Measurements from ENCODE around the gene IRS1.

IRS1 gene

DNA sequence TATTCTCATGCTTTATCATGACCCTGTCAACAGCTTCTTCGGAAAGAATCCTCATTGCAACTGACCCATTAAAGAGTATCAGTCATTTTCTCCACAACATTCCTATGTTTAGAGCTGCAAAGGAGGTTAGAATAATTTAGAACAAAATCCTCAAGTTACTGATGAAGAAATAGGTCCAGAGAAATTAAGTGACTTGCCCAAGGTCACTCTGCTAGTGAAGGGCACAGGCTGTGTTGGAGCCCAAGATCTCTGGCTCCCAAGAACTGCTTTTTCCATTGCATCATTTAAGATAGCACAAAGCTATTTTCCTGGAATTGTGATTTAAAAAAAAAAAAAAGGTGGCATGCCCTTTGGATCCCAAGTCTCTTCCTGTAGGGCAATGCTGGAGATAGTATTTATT is 9.6 kb downstream of the IRS1 start:
- no peak for DNase-seq (ENCODE audit: low read depth in 3 of 3)

DNA sequence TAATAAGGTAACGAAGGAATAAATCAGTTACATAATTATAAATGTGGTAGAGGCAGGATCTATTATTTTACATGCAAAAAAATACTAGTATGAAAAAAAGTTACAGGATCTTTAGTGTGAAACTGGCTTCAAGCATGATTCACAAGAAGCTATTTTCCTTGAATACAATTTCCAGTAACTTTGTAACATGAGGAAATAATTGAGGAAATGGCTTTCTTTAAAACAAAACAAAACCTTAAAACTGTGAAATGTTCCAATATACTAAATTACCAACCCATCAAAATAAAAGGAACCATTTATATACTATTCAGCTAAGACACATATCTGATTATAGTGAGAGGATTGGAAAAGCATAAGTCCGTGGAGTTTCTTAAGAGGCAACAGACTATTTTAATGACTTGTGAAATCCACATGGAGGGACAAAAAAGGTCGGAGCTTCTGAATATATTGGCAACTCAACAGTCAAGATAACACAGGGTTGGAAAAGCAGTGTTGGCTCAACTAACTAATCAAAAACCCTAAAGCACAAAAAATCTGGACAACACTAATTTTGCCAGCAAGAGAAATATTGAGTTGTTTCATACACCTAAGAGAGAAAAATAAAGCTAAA is 10.6 kb downstream of the IRS1 start:
- DNase-seq (ENCODE audit: low read depth in 3 of 3) = no peak

DNA sequence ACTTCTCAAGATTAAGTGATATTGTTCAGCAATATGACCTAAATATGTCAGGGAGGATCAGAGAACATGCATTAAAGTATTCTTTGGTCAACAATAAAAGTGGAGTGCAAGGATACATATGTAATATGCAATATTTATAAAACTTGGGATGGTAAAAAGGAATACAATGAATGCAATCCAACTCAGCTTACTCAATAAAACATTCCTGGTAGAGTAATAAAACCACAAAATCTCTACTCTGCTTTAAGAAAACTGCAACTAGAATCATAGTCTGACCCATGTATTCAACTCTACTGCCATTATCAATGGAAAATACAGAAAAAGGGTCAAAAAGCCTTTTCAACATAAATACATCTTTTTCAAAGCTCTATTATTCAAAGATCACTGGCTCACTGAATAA is 11.6 kb downstream of the IRS1 start:
- DNase-seq (ENCODE audit: low read depth in 3 of 3) = no peak

DNA sequence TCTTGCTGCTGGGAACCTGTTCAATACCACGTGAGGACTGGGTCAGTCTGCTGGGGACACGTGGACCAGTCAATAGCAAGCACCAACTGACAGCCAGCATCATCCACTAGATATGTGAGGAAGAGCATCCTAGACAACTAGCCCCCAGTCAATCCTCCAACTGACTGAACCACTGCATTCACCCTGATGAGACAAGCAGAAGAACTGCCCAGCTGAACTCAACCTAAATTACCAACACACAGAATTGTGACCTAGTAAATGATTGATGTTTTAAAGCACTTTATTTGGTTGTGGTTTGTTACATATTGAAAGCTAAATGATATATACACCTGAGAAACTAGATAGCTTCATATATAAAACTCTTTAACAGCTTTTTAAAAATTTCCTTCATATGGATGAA is 15.7 kb downstream of the IRS1 start:
- no peak for DNase-seq (ENCODE audit: low read depth in 3 of 3)

DNA sequence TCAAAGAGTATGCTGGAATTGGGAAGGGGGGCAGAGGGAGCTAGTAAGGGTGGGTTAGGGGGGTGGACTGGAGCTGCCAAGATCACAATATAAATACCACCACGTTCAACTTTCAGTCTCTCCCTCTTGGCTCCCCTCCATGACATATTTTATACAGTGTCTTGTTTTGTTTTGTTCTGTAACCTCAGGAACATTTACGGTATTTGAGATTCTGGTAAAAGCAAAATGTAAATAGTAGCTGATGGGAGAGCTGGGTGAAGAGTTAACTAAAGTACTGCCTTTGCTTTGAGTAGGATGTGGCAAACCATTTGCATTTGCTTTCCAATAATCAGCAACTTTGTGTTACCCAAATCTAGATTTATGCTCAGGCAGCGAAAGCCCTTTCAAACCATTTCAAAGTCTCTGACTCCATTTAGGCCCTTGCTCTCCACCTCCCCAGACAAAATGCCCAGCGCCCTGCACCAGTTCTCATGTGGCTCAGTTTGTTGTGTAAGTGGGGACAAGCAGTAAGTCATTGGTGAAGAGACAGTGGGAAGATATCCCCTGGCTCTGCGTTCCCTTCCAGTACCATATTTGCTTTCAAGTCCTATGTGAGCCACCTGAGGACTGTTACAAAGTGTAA is 17.4 kb downstream of the IRS1 start:
- no peak for DNase-seq (ENCODE audit: low read depth in 3 of 3)

DNA sequence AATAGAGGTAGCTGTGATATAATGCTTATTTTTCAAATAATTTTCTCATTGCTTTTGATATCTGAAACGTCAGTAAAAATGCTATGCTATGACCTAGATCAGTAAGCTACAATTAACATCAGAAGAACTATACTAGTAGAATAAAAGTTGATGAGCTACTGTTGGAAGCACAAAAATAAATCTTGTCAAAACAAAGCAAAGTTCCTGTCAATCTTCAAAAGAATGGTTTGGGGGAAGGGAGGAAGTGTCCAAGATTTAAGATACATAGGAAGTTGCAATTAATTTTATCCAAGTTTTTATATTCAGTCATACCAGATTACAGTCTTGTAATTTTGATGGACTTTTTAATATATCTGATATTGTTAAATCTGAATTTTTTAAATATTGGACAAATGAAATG is 19.2 kb downstream of the IRS1 start:
- DNase-seq (ENCODE audit: low read depth in 3 of 3) = no peak

DNA sequence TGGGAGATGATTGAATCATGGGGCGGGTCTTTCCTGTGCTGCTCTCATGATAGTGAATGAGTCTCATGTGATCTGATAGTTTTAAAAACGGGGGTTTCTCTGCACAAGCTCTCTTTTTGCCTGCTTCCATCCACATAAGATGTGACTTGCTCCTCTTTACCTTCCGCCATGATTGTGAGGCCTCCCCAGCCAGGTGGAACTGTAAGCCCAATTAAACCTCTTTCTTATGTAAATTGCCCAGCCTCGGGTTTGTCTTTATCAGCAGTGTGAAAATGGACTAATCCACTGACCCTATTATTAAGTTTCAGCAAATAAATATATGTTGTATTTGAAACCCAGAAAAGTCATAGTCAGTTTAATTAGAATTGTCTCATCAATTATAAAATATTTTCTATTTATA is 22.0 kb downstream of the IRS1 start:
- DNase-seq (ENCODE audit: low read depth in 3 of 3) = no peak

DNA sequence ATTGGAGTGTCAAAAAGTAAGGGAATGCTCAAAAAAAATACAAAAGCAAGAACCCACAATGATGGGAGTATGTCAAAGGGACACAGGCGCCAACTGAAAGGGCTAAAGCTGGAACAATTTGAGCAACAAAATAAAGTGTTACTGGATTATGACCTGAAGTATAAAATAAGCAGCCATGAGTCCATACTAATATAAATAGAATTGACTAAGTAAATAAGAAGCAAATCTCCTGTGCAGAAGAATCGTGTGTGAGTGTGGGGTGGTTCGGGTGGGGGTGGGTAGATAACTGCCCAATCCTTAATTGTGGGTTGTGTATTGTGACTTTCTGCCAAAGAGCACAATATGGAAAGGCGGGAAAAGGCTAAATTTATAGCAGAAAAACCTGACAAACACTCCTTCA is 23.5 kb downstream of the IRS1 start:
- DNase-seq (ENCODE audit: low read depth in 3 of 3) = no peak

DNA sequence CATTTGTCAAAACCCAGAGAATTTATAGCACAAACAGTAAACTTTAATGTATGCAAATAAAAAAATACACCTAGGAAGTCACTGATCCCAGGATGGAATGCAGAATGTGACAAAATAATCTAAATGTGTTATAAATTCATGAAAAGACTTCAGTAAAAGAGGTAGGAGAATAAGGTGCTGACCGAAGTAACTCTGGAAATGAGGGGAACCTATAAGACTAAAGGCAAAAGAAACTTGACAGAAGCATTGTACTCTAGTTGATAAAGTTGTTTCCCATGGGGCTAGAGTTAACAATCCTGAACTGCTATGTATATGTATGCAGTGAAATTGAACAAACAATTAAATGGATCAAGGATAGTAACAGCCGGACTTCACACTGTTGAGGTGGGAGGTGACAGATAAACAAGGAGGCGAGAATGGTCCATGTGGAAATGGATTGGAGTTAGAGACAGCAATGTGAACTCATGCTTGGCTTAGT is 24.5 kb downstream of the IRS1 start:
- no peak for DNase-seq (ENCODE audit: low read depth in 3 of 3)

DNA sequence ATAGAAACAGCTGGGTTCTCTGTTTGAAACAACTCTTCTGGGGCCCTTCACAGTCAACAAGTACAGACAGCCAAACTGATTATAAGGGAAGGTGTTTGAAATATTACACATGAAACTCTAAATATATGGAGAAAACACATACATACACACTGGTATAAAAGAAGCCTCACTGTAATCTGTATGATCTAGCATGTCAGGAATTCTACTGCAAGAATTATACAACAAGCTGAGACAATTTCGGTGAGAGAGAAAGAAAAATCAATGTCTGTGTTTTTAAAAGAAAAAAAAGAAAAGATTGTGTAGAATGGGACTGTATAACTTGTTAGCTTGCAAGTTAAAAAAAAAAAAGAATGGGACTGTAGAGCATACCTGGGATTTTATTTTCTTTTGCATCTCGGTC is 26.3 kb downstream of the IRS1 start:
- DNase-seq (ENCODE audit: low read depth in 3 of 3) = no peak

DNA sequence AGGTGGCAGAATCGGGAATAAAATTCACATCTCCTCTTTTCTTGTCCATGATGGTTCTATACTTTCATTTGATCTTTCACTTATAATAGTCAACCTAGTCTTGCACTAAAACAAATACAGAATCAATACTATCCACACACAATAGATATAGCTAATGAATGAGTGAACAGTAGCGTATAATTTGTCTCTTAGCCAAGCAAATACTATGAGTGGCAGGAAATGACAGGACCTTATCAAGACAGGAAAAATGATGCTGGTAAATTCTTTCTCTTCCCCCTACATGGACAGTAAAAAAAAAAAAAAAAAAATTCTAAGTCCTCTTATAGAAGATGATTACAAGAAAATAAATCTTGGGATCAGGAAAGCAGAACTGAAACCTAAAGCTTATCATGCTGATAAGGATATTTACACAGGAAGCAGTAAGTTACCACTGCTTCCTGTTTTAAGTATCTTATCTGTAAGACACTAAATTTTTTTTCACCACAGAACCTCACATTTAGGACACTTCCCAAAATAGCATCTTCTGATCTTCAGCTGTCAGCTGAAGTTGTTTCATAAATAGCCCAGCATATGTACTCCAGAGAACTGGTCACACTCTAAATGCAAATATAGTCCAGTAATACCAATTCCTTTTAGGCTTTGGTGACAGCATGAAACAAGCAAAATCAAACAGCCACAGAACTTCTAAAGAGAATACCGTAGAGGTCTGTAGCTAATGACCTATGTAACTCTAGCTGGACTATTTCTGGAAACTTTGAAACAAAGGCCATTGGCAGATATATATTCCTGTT is 27.0 kb downstream of the IRS1 start:
- DNase-seq (ENCODE audit: low read depth in 3 of 3) = no peak

DNA sequence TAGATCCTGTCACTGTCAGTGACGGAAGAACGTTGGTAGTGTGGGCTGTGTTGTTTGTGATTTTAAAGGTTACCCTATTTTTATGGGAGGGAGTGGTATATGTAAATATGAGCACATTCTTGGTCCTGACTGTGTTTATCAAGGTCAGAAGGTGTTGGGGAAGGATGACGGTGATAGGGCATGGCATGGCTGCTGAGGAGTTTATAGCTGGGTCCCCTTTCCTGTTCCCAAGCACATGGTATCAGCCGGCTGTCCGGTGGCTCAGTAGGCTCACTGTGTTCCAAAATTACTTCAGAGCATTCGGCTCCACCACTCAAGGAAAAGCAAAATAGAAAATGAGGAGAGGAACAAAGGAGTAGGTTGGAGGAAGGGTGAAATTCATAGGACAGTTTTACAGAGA is 28.6 kb downstream of the IRS1 start:
- DNase-seq (ENCODE audit: low read depth in 3 of 3) = no peak

DNA sequence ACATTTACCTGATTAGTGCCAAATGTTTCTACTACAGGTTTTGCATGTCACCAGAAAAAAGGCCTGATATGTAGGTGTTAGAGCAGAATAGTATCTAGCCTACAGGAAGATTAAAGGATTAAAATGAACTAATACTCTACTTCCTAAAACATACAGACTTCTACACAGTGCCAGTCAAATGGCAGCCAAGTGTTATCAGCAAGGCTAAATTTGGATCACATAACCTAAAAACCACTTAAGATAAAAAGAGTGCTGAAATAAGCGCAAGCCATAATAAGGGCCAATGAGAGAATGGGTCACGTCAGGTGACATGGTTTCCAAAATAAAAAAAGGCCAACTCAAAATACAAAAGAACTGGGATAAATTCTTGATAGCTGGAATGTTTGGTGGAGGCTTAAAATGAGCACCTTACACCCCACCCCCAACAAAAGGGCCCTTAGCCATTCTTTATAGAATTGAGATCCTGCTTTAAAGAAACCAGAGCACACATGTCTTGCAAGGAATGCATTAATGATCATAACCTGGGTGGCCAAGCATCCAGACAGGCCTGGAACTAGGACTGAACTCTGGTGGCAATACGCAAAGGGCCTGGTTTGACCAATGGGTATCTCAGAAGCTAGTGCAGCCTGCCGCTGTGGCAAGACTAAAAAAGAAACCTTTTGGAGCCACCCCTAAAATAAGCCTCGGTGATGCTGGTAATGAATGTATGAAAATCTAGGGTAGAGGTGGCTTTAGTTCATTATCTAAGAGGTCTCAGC is 32.4 kb downstream of the IRS1 start:
- no peak for DNase-seq (ENCODE audit: low read depth in 3 of 3)

DNA sequence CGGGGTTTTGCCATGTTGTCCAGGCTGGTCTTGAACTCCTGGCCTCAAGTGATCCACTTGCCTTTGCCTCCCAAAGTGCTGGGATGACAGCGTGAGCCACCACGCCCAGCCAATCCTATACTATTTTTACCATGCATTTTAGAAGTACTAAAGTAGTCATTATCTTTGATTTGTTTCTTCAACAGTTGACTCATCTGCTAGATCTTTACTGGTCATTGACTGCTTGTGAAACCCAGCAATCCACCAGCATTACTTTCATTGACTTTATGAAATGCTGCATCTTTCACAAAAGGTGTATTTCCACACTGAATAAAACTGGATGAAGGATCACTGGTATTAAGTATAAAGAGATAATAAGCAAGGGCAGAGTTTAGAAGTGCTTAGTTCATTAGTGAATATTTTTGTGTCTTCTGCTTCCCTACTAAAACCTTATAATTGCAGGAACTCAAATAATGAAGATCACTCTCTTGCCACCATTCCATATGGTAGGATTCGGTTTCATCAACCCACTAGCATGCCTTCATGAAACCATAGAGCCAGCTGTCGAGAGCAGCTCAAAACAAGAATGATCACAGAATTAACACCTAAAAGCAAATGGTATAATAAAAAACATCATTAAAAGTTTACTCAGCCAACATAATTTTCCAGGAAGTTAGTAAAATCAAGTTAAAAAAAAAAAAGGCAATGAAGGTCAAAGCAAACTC is 33.1 kb downstream of the IRS1 start:
- DNase-seq (ENCODE audit: low read depth in 3 of 3) = no peak

DNA sequence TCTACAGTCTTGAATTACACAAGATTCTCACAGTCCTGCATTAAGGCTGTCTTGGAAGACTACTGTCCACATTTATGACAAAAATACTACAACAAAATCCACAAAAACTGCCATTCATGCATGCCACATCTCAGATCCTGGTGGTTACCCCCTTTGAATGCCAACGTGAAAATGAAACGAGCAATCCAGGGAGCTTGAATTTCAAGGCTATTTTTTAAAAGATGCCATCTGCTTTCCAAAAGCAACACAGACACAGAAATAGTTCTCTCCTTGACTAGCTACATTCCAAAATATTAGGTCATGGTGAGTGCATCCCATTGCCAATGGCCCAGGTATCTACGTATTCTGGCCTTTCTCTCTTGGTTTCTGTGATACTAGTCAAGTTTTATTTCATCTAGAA is 36.3 kb downstream of the IRS1 start:
- no peak for DNase-seq (ENCODE audit: low read depth in 3 of 3)

DNA sequence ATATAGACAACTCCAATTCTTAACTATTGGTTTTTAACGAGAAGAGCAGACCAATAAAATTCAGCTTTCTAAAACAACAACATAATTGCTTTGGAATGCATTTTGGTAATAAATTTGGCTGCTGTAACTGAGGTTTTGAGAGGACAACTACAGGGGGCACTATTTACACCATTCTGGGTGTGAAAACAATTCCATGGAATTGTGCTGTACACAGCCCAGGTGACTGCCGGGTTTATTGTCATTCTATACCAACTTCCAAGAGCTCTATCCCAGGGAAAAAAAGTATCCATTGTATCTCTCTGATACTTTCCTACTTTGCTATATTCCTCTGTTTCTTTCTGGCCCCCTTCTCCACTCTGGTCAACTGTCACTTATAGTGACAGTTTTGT is 38.4 kb downstream of the IRS1 start:
- no peak for DNase-seq (ENCODE audit: low read depth in 3 of 3)

DNA sequence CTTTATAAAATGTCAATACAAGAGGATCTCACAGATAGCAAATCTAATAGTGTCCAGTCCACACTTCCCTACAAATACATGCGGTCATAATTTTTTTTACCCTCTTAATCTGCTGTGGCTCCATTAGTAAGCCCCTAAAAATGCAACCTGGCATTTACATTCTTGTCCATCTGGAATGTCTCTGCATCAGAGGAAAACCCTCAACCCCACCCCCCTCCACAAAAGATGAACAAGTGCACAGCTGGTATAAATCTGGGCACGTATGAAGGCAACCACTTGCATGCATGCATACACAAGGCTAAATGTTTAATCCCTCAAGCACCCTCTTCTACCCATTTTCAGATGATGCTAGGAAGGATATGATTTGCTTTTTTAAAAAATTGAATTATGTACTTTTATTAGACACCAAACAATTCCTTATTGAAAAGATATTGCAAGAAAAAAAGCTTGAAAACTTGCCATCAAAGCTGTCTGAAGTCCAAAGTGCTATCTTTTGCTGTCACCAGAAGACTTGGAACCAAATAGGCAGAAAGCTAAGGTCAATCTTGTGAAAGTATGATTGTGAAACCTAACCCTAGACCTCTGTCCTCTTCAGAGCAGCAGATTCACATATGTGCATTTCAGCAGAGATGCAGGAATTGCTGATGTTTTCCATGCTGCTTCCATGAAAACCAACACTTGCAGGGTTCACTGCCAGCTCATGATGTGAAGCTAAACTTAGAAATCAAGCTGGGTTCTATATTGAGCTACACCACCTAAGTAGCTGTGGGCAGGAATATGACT is 39.0 kb downstream of the IRS1 start:
- DNase-seq (ENCODE audit: low read depth in 3 of 3) = no peak

DNA sequence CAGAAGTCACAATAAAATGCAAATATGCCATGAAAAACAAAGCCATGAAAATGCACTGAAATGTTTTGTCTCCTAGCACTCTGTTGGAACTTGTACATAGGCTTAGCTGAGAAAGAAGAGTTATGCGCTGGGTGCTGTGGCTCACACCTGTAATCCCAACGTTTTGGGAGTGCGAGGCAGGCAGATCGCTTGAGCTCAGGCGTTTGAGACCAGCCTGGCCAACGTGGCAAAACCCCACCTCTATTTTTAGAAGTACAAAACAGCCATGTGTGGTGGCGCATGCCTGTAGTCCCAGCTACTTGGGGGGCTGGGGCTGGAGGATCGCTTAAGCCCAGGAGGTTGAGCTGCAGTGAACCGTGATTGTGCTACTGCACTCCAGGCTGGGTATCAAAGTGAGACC is 39.9 kb downstream of the IRS1 start:
- DNase-seq (ENCODE audit: low read depth in 3 of 3) = no peak

DNA sequence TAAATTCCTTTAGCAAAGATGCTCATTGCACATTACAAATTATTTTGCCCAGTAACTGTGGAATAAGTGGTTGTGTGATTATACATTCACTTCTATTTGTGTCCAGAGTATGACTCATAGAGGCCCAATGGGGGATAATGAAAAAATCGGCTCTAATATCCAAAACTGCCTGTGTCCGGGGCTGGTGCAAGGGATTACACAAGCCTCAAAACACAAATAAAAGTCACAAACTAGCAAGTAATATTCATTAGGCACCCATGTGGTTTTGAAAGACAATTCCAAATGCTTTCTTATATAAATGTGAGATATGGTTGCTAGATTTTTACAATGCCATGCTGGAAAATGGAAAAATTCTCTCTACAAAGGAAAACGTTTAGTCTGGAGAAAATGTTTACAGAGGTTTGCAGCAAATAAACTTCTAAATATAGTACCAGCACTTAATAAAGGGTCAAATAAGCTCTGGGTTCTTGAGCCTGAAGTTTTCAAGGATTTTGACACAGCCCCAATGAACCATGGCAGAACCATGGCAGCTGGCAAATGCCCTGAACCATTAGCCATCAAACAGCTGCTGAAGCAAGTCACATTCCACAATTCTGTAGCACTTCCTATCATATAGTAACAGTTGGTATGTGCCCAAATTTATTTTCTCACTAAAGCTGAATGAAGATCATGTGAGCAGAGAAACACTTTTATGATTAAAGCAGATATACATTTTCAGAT is 40.5 kb downstream of the IRS1 start:
- DNase-seq (ENCODE audit: low read depth in 3 of 3) = no peak

DNA sequence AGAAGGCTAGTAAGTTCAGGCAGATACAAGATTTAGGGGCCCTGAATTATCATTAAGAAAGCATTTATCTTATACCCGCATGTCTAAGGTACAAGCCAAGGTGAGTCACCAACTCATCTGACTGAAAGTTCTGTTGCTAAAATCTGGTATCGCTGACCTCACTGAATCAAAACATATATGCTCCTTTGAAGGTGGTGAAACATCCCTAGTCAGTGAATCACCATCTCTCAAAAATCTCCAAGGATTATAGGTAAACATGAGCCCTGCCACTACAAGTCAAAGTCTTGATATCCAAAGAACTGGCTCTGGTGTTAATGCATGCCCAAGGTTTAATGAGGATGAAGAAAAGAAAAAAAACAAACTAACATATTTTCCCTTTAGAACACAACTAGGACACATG is 43.5 kb downstream of the IRS1 start:
- no peak for DNase-seq (ENCODE audit: low read depth in 3 of 3)
